HEK293 (cell line): ENCODE results near the gene CTDNEP1.
A peak's percentile ranks its signal among the peaks of the same experiment; 100 is the strongest.

Experiments used
- CTCF ChIP-seq: fragments of 450-650 bp; formaldehyde crosslinking; IDR thresholded peaks from 2 replicates; pipeline ENCODE4 v1.5.1; 2016; ENCODE audit warnings: missing biosample characterization, missing genetic modification characterization
- ELK4 ChIP-seq: IDR thresholded peaks from 2 replicates; pipeline ENCODE4 v1.6.1; 2011; ENCODE audit warnings: mild to moderate bottlenecking, low read depth, low read length, borderline replicate concordance
- GLI2 ChIP-seq: fragments of 450-650 bp; formaldehyde crosslinking; IDR thresholded peaks from 2 replicates; pipeline ENCODE4; 2017; ENCODE audit warnings: missing biosample characterization, missing genetic modification characterization, low read depth, borderline replicate concordance
- INSM2 ChIP-seq: fragments of 450-650 bp; formaldehyde crosslinking; IDR thresholded peaks from 2 replicates; pipeline ENCODE4 v1.5.1; 2016; ENCODE audit warnings: missing biosample characterization, missing genetic modification characterization
- TCF7L2 ChIP-seq: IDR thresholded peaks from 2 replicates; pipeline ENCODE4 v1.6.1; 2011; ENCODE audit warnings: low read depth, mild to moderate bottlenecking, inconsistent platforms, low read length, moderate library complexity, borderline replicate concordance
- YY1 ChIP-seq: fragments of 450-650 bp; formaldehyde crosslinking; IDR thresholded peaks from 2 replicates; pipeline ENCODE4 v1.5.1; 2018; ENCODE audit warnings: missing biosample characterization, missing genetic modification characterization
- ZNF18 ChIP-seq: fragments of 450-650 bp; formaldehyde crosslinking; IDR thresholded peaks from 2 replicates; pipeline ENCODE4 v1.5.1; 2016; ENCODE audit warnings: missing biosample characterization, missing genetic modification characterization
- ZNF366 ChIP-seq: fragments of 450-650 bp; formaldehyde crosslinking; conservative IDR thresholded peaks from 2 replicates; pipeline ENCODE4 v1.5.1; 2016; ENCODE audit warnings: missing biosample characterization, missing genetic modification characterization
- ZNF510 ChIP-seq: fragments of 450-650 bp; formaldehyde crosslinking; IDR thresholded peaks from 2 replicates; pipeline ENCODE4 v1.5.1; 2018; ENCODE audit warnings: mild to moderate bottlenecking, missing genetic modification characterization, missing biosample characterization; ENCODE audit not compliant: insufficient replicate concordance
- ZNF639 ChIP-seq: fragments of 450-650 bp; formaldehyde crosslinking; IDR thresholded peaks from 2 replicates; pipeline ENCODE4 v1.5.1; 2016; ENCODE audit warnings: missing biosample characterization, missing genetic modification characterization

GRCh38 chr17:7280519-7281073 is 29.1 kb upstream of the CTDNEP1 start:
- no peak for TF ChIP-seq ZNF510 (tag by site-specific recombination)
- TF ChIP-seq ZNF366 (tag by site-specific recombination), result peak; percentile 50
- TF ChIP-seq ZNF18, result no peak
- no peak for TF ChIP-seq TCF7L2
- peak; percentile 99 for TF ChIP-seq CTCF (tag by site-specific recombination)
- no peak for TF ChIP-seq INSM2 (tag by site-specific recombination)
- TF ChIP-seq ELK4, result no peak
- no peak for TF ChIP-seq YY1
- TF ChIP-seq ZNF639 (tag by site-specific recombination), result peak; percentile 70; the same call in 1 of the 2 replicates
- no peak for TF ChIP-seq GLI2 (tag by site-specific recombination)
